COR-L47 (cell line): ENCODE measurements around the gene MAP4K4.
A peak's percentile ranks its signal among the peaks of the same experiment; 100 is the strongest.

ENCODE experiments used
- DNase-seq: peaks from one replicate; lab custom pipeline; 2025; lab: John Stamatoyannopoulos, UW

The MAP4K4 gene

DNA sequence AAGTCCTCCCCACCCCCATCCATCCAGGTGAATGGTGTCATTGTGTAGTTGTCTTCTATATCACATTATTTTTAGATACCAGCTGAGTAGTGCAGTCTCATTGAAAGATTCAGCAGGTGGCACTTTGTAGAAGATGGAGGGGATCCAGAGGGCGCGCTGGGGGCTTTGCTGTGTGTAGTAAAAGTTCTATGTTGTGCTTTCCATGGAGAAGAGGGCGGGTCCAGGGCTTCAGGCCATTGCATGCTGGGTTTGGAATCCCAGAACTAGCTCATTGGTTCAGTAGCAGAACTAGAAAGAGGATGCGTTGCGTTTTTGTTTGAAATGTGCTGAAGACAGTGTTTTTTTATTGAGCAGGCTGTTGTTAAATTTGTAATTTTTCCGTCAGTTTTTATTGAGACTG lies 120.0 kb downstream of the MAP4K4 start:
- DNase-seq = no peak

DNA sequence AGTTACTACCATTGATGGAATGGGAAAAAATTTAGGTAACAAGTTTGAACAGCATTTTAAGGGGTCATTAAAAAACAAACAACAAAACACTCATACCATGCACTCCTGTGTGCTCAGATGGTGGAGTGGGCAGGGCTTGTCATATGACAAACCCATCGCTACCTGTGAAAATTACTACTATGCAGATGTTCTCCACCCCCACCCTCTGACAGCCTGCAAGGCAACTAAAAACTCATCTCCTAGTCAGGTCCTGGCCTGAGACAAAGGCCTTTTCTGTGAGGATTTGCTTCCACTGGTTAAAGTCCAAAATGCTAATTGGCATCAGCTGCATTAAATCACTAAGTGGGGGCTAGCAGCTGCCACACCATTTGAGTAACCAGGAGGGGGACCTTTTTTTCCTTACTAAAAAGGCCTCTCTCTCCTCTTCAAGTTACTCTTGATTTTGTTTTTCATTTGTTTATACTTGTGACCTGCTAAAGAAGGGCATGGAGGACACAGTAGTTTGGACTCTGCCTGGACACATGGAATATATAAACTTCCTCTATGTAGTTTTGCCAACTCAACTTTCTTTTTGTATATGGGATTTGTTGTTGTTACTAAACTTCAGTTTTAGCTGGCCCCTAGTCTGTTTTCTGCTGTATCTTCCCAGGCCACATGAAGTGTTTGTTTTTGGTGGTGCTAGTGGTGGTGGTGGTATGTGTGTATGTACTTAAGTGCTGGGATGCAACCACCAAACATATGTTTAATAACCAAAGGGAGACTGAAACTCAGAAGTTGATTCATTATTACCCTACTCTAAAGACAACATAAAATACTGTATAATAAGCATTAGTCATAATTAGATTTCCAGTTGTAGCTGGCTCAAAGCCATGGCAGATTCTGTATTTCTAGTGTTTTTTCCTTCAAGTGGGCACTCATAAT lies 121.3 kb downstream of the MAP4K4 start:
- DNase-seq = no peak

DNA sequence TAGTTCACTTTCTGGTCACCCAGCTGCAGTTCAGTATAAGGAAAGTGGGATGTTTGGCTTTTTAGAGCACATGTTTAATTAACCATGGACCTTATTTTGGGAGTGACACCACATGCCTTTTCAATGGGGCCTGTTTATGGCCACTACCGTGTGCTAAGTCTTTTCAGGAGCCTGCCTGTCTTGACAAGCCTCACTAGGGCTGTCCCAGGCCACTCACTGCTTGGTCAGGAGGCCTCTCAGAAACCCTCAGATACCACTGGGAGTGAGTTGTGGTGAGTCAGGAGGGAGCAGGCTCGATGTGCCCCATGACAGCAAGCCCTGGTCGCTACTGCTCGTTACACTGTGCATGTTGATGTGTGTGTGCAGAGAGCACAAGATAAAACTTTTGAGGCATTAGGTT lies 123.0 kb downstream of the MAP4K4 start:
- DNase-seq = no peak

DNA sequence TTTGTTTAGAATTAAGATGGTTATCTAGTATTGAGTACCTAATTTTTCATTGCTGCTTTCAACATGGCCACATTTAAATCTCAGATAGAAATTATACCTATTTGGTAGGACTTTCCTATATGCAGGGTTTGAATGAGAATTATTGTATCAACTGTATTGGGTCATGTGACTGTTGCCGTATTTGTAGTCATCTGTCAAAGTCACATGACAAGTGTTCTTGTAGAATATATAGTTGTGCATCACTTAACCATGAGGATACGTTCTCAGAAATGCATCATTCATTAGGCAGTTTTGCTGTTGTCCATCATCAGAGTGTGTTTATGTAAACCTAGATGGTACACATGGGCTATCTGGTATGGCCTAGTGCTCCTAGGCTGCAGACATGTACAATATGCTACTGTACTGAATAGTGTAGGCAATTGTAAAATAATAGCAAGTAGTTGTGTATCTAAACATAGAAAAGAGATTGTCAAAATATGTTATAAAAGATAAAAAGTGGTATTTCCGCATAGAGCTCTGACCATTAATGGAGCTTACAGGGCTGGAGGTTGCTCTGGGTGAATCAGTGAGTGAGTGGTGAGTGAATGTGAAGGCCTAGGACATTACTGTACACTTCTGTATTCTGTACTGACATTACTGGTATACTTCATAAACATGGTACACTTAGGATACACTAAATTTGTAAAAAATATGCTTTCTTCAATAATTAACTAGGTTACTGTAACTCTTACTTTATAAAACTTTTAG lies 123.7 kb downstream of the MAP4K4 start:
- DNase-seq = no peak

DNA sequence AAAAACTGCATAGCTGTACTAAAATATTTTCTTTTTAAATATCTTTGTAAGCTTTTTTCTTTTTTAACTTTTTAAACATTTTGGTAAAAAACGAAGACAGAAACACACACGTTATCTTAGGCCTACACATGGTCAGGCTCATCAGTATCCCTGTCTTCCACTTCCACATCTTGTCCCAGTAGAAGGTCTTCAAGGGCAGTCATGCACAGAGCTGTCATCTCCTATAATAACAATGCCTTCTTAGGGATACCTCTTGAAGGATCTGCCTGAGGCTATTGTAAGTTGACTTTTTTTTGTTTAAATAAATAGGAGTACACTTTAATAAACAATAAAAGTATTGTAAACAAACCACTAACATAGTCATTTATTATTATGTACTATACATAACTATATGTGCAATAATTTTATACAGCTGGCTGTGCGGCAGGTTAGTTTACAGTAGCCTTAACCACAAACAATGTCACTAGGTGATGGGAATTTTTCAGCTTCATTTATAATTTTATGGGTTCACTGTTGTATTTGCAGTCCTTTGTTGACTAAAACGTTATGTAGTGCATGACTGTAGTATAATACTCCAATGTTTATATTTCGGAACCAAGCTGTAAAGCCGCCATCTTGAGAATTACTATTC lies 124.4 kb downstream of the MAP4K4 start:
- DNase-seq = no peak

DNA sequence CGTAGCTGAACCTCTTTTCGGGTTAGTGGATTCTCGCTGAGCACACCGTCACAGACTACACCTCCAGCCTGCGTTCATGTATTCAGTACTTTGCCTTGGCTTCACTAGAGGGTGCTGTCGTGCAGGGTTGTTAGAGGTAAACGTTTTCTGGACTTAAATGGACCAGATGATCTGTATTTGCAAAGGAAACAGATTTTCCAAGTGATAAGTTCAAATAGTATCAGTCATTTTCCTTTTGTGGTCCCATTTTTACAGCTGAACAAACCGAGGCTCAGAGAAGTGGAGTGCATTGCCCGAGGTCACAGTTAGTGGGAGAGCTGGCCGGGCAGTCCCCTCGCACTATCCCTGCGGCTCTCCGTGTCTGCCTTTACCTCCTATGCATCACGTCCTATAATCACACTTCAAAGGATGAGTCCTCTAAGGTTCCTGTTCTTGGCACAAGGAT lies 125.9 kb downstream of the MAP4K4 start:
- no peak for DNase-seq

DNA sequence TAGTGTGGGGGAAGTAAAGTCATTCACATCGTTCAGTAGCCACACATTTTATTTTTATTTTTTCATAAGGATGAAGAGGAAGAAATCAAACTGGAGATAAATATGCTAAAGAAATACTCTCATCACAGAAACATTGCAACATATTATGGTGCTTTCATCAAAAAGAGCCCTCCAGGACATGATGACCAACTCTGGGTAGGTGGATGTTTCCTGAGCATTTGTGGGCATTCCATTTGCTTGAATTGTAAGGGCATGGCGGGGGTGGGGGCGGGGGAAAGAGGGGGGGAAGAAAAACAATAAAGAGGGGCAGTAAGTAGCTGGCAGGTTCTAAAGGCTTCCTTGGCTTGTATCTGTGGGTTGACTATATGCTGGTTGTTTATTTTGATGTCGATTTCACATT lies 126.4 kb downstream of the MAP4K4 start:
- DNase-seq = no peak

DNA sequence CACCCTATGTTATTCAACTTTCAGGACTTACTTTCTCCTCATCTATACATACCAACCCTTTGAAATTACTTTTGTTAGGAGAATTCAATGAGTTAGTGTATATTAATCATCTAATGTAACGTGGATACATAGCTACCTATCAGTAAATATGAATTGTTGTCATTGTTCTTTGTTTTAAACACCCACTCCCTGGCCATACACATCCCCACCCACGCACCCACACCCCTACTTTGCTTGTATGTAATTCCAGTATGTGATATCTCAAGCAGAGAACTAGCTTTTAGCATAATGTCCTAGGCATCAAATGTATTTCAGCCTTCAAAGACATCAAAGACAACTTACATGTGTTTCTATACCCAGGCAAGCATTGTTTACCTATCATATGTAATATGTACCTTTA lies 129.2 kb downstream of the MAP4K4 start:
- no peak for DNase-seq

DNA sequence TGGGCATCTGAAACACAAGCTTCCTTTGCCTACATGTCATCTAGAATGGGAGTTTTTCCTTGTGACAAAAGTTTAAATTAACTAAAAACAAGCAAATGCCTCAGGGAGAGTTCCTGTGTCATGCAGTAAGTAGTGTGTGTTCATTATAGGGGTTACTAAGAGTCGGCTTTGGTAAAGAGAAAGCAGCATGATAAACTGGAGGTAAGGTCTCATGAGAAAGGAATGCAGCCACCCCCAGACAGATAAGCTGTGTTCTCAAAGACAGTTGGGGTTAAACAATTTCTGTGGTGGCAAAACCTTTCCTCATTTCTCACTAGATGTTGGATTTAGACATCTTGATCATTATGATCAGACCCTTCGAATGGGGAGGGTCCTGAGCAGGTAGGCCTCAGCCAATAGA lies 129.7 kb downstream of the MAP4K4 start:
- no peak for DNase-seq

DNA sequence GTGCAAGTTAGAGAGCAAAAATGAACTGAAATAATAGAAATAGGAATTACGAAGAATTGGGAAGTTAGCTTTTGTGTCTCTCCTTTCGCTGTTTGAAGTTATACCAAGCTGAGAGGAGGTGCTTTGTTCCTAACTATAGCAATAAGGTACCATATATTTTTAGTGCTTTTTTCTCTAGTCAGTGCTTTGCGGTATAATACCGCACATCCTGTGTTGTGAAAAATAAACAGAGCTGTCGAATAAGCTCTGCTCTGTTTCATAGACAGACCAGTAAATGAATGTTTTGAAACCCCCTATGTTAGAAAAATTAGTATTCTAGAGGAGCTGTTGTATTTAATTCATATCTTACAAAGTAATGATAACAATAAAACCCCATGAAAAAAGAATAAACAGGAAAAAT lies 130.8 kb downstream of the MAP4K4 start:
- no peak for DNase-seq

DNA sequence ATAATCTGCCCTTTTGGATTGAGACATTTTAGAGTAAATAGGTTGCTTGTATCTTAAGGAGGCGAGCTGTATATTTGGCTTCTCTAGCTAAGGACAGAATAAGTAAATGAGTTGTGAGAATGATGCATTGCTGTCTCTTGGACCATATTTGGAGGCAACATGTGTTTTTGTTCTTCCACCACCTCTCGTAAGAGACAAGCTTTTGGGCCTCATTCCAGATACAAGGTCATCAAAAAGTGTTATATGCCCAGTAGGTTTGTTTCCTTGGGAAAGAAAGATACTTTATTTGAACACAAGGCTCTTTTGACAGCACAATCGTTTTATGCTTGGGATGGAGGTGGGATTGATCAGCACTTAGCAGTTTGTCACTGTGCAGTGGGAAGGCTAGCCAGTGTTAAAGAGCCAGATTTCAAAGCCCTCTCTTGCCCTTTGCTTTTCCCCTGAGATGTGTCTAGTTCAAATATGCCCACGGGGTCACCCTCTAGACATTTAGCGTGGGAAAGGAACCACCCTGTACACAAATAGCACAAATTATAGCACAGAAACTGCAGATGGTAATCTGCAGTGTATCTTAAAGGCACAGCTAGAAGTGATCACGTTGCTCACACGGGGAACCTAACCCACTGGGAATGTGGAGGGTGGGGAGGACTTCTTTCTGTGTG lies 131.3 kb downstream of the MAP4K4 start:
- DNase-seq = no peak

DNA sequence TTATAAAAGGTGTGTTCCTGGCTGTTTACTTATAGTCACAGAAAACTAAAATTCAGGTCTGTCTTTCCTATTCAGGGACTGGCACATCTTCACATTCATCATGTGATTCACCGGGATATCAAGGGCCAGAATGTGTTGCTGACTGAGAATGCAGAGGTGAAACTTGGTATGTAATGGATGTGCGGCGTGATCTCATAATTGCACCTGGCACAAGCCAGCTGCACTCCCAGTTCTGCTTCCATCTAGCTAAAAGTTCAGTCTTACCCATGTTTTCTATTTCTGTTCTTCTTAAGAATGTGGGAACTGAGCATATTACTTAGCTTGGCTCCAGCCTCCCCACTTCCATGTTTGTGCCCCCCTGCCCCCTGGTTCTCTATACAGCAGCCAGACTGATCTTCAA lies 131.9 kb downstream of the MAP4K4 start:
- no peak for DNase-seq

DNA sequence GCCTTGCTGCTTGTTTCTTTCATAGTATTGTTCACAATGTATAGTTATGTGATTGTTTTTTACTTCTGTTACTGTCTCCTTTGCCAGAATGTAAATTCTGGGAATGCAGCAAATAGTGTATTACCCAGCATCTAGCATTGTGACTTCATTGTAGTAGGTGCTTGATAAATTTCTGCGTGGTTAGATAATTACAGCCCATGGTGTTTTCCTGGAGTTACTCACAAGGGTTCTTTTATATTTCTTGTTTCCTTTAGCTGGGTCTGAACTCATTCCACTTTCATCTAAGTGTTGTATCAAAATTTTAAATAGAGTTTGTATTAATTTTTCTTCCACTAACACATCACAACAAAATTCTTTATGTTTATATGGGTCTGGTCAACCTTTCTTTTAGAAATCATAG lies 132.6 kb downstream of the MAP4K4 start:
- DNase-seq = no peak

DNA sequence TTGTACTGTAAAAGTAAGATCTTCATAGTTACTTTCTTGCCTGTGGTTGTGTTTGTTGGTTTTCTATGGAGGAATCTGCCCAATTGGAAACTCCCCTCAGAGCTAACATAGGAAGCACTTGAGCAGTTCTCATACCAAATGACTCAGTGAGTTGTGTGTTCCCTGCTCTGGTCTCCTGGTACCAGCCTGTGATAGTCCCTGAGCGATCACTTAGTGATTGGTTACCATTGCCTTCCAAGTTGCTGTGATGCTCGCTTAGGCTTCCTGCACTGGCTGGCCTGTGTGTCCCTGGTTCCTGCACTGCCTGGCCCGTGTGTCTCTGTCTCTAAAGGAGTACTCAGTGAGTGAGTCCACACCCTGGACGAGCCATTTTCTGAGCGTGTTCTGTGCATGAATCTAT lies 133.0 kb downstream of the MAP4K4 start:
- no peak for DNase-seq

DNA sequence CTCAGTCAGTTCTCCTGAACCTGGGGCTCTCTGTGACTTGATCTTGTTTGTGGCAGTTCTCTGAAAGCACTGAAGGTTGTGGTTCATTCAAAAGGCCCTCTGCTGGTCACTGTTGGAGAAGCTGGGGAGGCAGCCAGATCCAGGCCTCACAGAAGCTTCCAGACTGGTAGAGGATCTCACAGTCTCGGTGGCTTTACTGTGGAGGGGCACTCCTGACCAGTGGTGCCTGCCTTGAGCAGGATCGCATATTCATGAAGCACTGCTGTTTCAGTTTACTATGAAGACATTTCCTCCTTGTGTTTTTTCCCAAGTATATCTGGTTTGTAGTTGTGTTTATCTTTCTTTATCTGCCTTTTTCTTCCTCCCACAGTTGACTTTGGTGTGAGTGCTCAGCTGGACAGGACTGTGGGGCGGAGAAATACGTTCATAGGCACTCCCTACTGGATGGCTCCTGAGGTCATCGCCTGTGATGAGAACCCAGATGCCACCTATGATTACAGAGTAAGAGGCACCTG lies 133.9 kb downstream of the MAP4K4 start:
- peak; percentile 51 for DNase-seq

DNA sequence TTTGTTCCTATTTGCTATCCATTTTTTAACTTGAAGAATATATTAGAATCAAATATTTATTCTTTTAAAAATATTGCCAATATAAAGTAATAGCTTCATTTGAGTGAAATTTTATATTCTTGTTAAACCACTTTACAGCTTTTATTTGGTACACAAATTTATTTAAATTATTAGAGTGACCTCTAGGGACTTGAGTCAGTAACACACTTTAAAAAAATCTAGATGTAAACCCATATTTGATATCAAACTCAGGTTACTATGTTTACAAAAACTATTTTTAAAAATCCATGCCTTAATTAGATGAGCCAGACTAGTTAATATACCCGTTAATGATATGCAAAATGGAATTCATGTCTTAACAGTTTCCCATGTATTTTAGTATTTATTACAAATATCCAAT lies 134.6 kb downstream of the MAP4K4 start:
- no peak for DNase-seq

DNA sequence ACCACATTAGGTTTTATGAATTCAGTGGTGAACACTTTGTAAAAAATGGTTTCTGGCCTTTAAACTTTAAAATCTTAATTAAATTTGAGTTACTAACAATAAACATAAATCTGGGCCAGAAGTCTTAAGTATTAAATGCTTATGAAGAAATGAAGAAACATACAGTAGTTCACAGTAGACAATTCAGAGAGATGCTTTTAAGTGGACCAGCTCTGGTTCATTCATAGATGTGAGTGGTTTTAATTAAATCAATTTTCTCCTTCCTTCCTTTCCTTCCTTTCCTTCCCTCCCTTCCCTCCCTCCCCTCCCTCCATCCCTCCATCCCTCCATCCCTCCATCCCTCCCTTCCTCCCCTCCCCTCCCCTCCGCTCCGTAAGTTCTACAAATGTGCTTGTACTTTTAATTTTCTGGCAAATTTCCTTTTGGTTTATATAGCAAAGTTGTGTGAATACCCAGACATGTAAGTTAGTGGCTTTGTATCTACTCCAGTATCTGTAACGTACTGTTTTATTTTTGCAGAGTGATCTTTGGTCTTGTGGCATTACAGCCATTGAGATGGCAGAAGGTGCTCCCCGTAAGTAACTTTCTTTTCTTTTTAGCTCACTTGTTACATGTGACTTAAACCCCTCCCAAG lies 136.5 kb downstream of the MAP4K4 start:
- no peak for DNase-seq

DNA sequence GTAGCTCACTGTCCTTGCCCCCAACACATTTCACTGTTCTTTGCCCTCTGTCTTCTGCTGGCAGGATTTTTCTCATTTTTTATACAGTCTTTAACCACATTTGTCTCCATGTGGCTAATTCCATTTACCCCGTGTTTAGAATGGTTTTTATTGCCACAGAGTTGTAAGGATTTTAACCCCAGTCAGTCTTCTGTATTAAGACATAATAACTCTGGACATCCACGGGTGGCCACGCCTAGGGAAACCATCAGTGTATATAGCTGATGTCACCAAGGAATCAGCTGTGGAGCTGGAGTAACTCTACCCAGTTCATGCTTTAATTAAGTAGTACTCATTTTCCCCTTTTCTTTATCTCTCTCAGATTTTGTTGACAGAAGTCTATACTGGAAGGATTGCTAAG lies 139.8 kb downstream of the MAP4K4 start:
- DNase-seq = no peak

DNA sequence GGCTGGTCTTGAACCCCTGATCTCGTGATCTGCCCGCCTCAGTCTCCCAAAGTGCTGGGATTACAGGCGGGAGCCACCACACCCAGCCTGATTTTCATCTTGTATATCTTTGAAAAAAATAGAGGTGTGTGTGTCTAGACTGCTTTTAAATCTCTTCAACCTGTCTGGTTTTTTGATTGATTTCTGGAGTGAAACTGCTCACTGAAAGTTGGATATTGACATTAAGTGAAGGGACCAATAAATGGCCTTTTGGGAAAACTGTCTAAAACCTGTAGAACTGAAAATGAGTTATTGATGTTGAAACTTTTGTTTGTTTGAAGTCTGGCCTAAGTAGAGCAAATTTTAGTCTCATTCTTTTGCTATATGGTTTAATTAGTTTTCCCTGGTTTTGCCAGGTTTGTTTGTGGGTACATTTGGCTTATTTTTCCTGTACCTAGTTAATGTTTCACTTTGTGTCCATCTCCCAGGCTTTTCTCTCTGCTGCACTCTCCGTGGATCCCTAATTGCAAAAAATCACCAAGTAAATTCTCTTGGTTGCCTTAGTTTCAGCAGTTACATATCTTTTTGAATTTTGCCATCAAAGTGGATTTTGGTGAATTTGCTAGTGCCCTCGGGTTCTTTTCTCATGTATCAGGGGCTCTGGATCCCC lies 144.3 kb downstream of the MAP4K4 start:
- DNase-seq = no peak

DNA sequence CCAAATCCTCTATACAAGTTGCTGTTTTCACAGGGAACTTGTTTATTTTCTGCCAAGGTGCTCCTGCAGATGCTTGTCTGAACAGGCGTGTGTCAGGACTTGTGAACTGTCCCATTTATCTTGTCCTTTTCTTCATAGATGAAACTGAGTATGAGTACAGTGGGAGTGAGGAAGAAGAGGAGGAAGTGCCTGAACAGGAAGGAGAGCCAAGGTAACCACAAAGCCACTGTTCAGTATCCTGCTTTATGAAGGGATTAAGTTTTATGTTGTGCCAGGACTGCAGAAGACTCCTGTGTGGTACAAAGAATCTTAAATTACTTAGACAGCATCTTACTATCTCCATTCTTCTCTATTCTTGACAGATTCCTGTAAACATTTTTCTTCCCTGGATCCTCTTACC lies 145.0 kb downstream of the MAP4K4 start:
- DNase-seq = no peak

DNA sequence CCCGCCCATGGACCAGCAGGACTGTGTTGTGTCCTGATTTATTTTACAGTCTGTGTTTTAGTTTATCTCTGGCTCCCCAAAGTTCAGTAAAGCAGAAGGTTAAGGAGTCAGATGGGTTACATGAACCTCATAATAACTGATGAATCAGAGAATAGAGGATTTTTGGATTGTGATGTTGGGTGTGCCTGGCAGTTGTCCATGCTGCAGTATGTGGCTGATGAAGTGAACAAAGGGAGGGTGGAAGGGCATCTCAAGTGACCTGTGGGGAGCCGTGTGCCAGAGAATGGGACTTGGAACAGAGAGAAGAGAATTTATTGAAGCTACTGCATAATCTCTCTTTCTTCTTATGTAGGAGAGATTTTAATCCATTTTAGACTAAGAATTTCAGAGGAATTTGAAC lies 145.5 kb downstream of the MAP4K4 start:
- no peak for DNase-seq
